ENCODE data around the gene FMN2.

FMN2 gene

GRCh38 chr1:240362046-240362445, 270.4 kb downstream of the FMN2 start:
- Histone ChIP-seq H3K18ac (ENCODE audit: low read length) (no peak overlapping the region), H3K79me1 (ENCODE audit: low read length) (no peaks in the 10 kb centered on the region), H3K4me1 (ENCODE audit: control insufficient read depth in 1 of 2, insufficient read depth in 2 of 2, low read length in 2 of 2) (no peaks in the 10 kb centered on the region), H3K4ac (ENCODE audit: low read depth, low read length) (no peak overlapping the region), H3K27me3 (ENCODE audit: insufficient read depth, low read length) (no peaks in the 10 kb centered on the region), H3K9ac (ENCODE audit: low read length) (no peak overlapping the region), H3K14ac (ENCODE audit: low read length) (no peak overlapping the region), H2AFZ (ENCODE audit: insufficient read depth, low read length, poor library complexity) (no peak overlapping the region), H3K9me3 (ENCODE audit: insufficient read depth, low read depth, low read length) (no peaks in the 10 kb centered on the region), H2AK5ac (ENCODE audit: low read length) (no peak overlapping the region), H2BK12ac (ENCODE audit: low read length) (no peak overlapping the region), H3K27ac (ENCODE audit: low read depth, low read length) (no peak overlapping the region), H2BK5ac (ENCODE audit: low read depth, low read length, poor library complexity) (no peak overlapping the region), H4K91ac (ENCODE audit: low read depth, low read length) (no peak overlapping the region), H3K4me3 (ENCODE audit: low read depth, low read length) (no peak overlapping the region), H4K8ac (ENCODE audit: low read depth, low read length) (no peak overlapping the region), H2BK120ac (ENCODE audit: insufficient read depth, low read length, poor library complexity) (no peak overlapping the region), H3K79me2 (ENCODE audit: control insufficient read depth, insufficient read depth, low read length, poor library complexity) (no peaks in the 10 kb centered on the region), H3K4me2 (ENCODE audit: low read length) (no peak overlapping the region), H3K23ac (ENCODE audit: low read length) (no peak overlapping the region), H4K12ac (ENCODE audit: low read depth, low read length) (no peak overlapping the region), H3K36me3 (ENCODE audit: control insufficient read depth in 1 of 2, insufficient read depth in 2 of 2, low read length in 2 of 2) (no peaks in the 10 kb centered on the region)
- WGBS (ENCODE audit: extremely low coverage, insufficient coverage, insufficient read length), result no CpG with 5 or more reads among the region's 5 CpGs
- DNase-seq, result no peak

- Histone ChIP-seq H3K36me3 (ENCODE audit: control insufficient read depth in 1 of 2, insufficient read depth in 2 of 2, low read length in 2 of 2) (no peaks in the 10 kb centered on the region), H3K14ac (ENCODE audit: low read length) (no peak overlapping the region), H3K4me3 (ENCODE audit: low read depth, low read length) (no peak overlapping the region), H3K79me1 (ENCODE audit: low read length) (no peaks in the 10 kb centered on the region), H3K18ac (ENCODE audit: low read length) (no peak overlapping the region), H2BK5ac (ENCODE audit: low read depth, low read length, poor library complexity) (no peak overlapping the region), H2AFZ (ENCODE audit: insufficient read depth, low read length, poor library complexity) (no peak overlapping the region), H4K12ac (ENCODE audit: low read depth, low read length) (no peak overlapping the region), H4K91ac (ENCODE audit: low read depth, low read length) (no peak overlapping the region), H3K9me3 (ENCODE audit: insufficient read depth, low read depth, low read length) (no peaks in the 10 kb centered on the region), H3K23ac (ENCODE audit: low read length) (no peak overlapping the region), H2AK5ac (ENCODE audit: low read length) (no peak overlapping the region), H2BK120ac (ENCODE audit: insufficient read depth, low read length, poor library complexity) (no peak overlapping the region), H3K4me2 (ENCODE audit: low read length) (no peak overlapping the region), H3K9ac (ENCODE audit: low read length) (no peak overlapping the region), H3K4me1 (ENCODE audit: control insufficient read depth in 1 of 2, insufficient read depth in 2 of 2, low read length in 2 of 2) (no peaks in the 10 kb centered on the region), H3K27ac (ENCODE audit: low read depth, low read length) (no peak overlapping the region), H3K79me2 (ENCODE audit: control insufficient read depth, insufficient read depth, low read length, poor library complexity) (no peaks in the 10 kb centered on the region), H3K4ac (ENCODE audit: low read depth, low read length) (no peak overlapping the region), H3K27me3 (ENCODE audit: insufficient read depth, low read length) (no peaks in the 10 kb centered on the region), H2BK12ac (ENCODE audit: low read length) (no peak overlapping the region), H4K8ac (ENCODE audit: low read depth, low read length) (no peak overlapping the region)
- DNase-seq, result no peak
- WGBS (ENCODE audit: extremely low coverage, insufficient coverage, insufficient read length), result no CpG with 5 or more reads among the region's 2 CpGs
Measured at GRCh38 chr1:240362826-240363225, 271.1 kb downstream of the FMN2 start.

- H3K36me3 ChIP-seq (ENCODE audit: control insufficient read depth in 1 of 2, insufficient read depth in 2 of 2, low read length in 2 of 2), result no peaks in the 10 kb centered on the region
- H3K14ac ChIP-seq (ENCODE audit: low read length), result no peak overlapping the region
- no peak overlapping the region for H2BK120ac ChIP-seq (ENCODE audit: insufficient read depth, low read length, poor library complexity)
- H3K4ac ChIP-seq (ENCODE audit: low read depth, low read length), result no peak overlapping the region
- H2BK12ac ChIP-seq (ENCODE audit: low read length), result no peak overlapping the region
- H3K79me1 ChIP-seq (ENCODE audit: low read length), result no peaks in the 10 kb centered on the region
- no peak for DNase-seq
- H2AK5ac ChIP-seq (ENCODE audit: low read length), result no peak overlapping the region
- no peak overlapping the region for H3K4me3 ChIP-seq (ENCODE audit: low read depth, low read length)
- H2BK5ac ChIP-seq (ENCODE audit: low read depth, low read length, poor library complexity), result no peak overlapping the region
- H3K18ac ChIP-seq (ENCODE audit: low read length), result no peak overlapping the region
- H3K79me2 ChIP-seq (ENCODE audit: control insufficient read depth, insufficient read depth, low read length, poor library complexity), result no peaks in the 10 kb centered on the region
- no peaks in the 10 kb centered on the region for H3K9me3 ChIP-seq (ENCODE audit: insufficient read depth, low read depth, low read length)
- H4K91ac ChIP-seq (ENCODE audit: low read depth, low read length), result no peak overlapping the region
- H3K4me2 ChIP-seq (ENCODE audit: low read length), result no peak overlapping the region
- no peak overlapping the region for H3K27ac ChIP-seq (ENCODE audit: low read depth, low read length)
- no peak overlapping the region for H3K23ac ChIP-seq (ENCODE audit: low read length)
- no CpG with 5 or more reads among the region's 5 CpGs for WGBS (ENCODE audit: extremely low coverage, insufficient coverage, insufficient read length)
- no peak overlapping the region for H4K12ac ChIP-seq (ENCODE audit: low read depth, low read length)
- no peak overlapping the region for H2AFZ ChIP-seq (ENCODE audit: insufficient read depth, low read length, poor library complexity)
- no peak overlapping the region for H4K8ac ChIP-seq (ENCODE audit: low read depth, low read length)
- no peaks in the 10 kb centered on the region for H3K4me1 ChIP-seq (ENCODE audit: control insufficient read depth in 1 of 2, insufficient read depth in 2 of 2, low read length in 2 of 2)
- no peak overlapping the region for H3K9ac ChIP-seq (ENCODE audit: low read length)
- no peaks in the 10 kb centered on the region for H3K27me3 ChIP-seq (ENCODE audit: insufficient read depth, low read length)
Measured at GRCh38 chr1:240363315-240363714, 271.6 kb downstream of the FMN2 start.

- Histone ChIP-seq H3K14ac (ENCODE audit: low read length) (no peak overlapping the region), H2BK5ac (ENCODE audit: low read depth, low read length, poor library complexity) (no peak overlapping the region), H3K36me3 (ENCODE audit: control insufficient read depth in 1 of 2, insufficient read depth in 2 of 2, low read length in 2 of 2) (no peaks in the 10 kb centered on the region), H4K12ac (ENCODE audit: low read depth, low read length) (no peak overlapping the region), H2BK12ac (ENCODE audit: low read length) (no peak overlapping the region), H3K23ac (ENCODE audit: low read length) (no peak overlapping the region), H2BK120ac (ENCODE audit: insufficient read depth, low read length, poor library complexity) (no peak overlapping the region), H3K79me1 (ENCODE audit: low read length) (no peaks in the 10 kb centered on the region), H3K18ac (ENCODE audit: low read length) (no peak overlapping the region), H4K8ac (ENCODE audit: low read depth, low read length) (no peak overlapping the region), H3K4ac (ENCODE audit: low read depth, low read length) (no peak overlapping the region), H3K27me3 (ENCODE audit: insufficient read depth, low read length) (no peaks in the 10 kb centered on the region), H2AFZ (ENCODE audit: insufficient read depth, low read length, poor library complexity) (no peak overlapping the region), H3K9me3 (ENCODE audit: insufficient read depth, low read depth, low read length) (no peaks in the 10 kb centered on the region), H3K79me2 (ENCODE audit: control insufficient read depth, insufficient read depth, low read length, poor library complexity) (no peaks in the 10 kb centered on the region), H3K4me3 (ENCODE audit: low read depth, low read length) (no peak overlapping the region), H3K4me1 (ENCODE audit: control insufficient read depth in 1 of 2, insufficient read depth in 2 of 2, low read length in 2 of 2) (no peaks in the 10 kb centered on the region), H4K91ac (ENCODE audit: low read depth, low read length) (no peak overlapping the region), H3K9ac (ENCODE audit: low read length) (no peak overlapping the region), H2AK5ac (ENCODE audit: low read length) (no peak overlapping the region), H3K4me2 (ENCODE audit: low read length) (no peak overlapping the region), H3K27ac (ENCODE audit: low read depth, low read length) (no peak overlapping the region)
- WGBS (ENCODE audit: extremely low coverage, insufficient coverage, insufficient read length), result no CpG with 5 or more reads among the region's 3 CpGs
- no peak for DNase-seq
Measured at GRCh38 chr1:240363914-240364313, 272.2 kb downstream of the FMN2 start.

Data from trophoblast cell (in vitro differentiated cells and primary cell).